ENCODE measurements around the gene ZDHHC19.
"Not testable (repeated sequence)": the region's sequence is repeated elsewhere in the genome, so short reads cannot be mapped to it uniquely, and the experiment has no call there.

Gene ZDHHC19

GRCh38 chr3:196205442-196206205 lies 5.6 kb downstream of the ZDHHC19 start:
- in situ Hi-C loops (cut with MboI; ENCODE audit: low sequenced_read_pairs): not testable (repeated sequence)

GRCh38 chr3:196203846-196204245 lies 7.4 kb downstream of the ZDHHC19 start:
- in situ Hi-C loops (cut with MboI; ENCODE audit: low sequenced_read_pairs): no loop called here

- in situ Hi-C loops (cut with MboI; ENCODE audit: low sequenced_read_pairs): no loop called here
Measured at GRCh38 chr3:196202516-196202970, 8.7 kb downstream of the ZDHHC19 start.

- in situ Hi-C loops (cut with MboI; ENCODE audit: low sequenced_read_pairs): no loop called here
Measured at GRCh38 chr3:196198771-196199753, 12.1 kb downstream of the ZDHHC19 start.

- in situ Hi-C loops (cut with MboI; ENCODE audit: low sequenced_read_pairs): no loop called here
Measured at GRCh38 chr3:196198081-196198675, 13.0 kb downstream of the ZDHHC19 start.

- in situ Hi-C loops (cut with MboI; ENCODE audit: low sequenced_read_pairs): no loop called here
Measured at GRCh38 chr3:196197524-196197923, 13.7 kb downstream of the ZDHHC19 start.

- in situ Hi-C loops (cut with MboI; ENCODE audit: low sequenced_read_pairs): no loop called here
Measured at GRCh38 chr3:196195664-196196265, 15.4 kb downstream of the ZDHHC19 start.

- in situ Hi-C loops (cut with MboI; ENCODE audit: low sequenced_read_pairs): no loop called here
Measured at GRCh38 chr3:196194542-196194915, 16.7 kb downstream of the ZDHHC19 start.

GRCh38 chr3:196193736-196194541 lies 17.3 kb downstream of the ZDHHC19 start:
- in situ Hi-C loops (cut with MboI; ENCODE audit: low sequenced_read_pairs): no loop called here

- in situ Hi-C loops (cut with MboI; ENCODE audit: low sequenced_read_pairs): no loop called here
Measured at GRCh38 chr3:196193133-196193735, 18.0 kb downstream of the ZDHHC19 start.

- in situ Hi-C loops (cut with MboI; ENCODE audit: low sequenced_read_pairs): no loop called here
Measured at GRCh38 chr3:196192524-196193051, 18.6 kb downstream of the ZDHHC19 start.

GRCh38 chr3:196192036-196192523 lies 19.1 kb downstream of the ZDHHC19 start:
- in situ Hi-C loops (cut with MboI; ENCODE audit: low sequenced_read_pairs): no loop called here

GRCh38 chr3:196189566-196190347 lies 21.4 kb downstream of the ZDHHC19 start:
- in situ Hi-C loops (cut with MboI; ENCODE audit: low sequenced_read_pairs): no loop called here

- in situ Hi-C loops (cut with MboI; ENCODE audit: low sequenced_read_pairs): no loop called here
Measured at GRCh38 chr3:196186651-196187573, 24.3 kb downstream of the ZDHHC19 start.

- in situ Hi-C loops (cut with MboI; ENCODE audit: low sequenced_read_pairs): no loop called here
Measured at GRCh38 chr3:196184881-196185280, 26.3 kb downstream of the ZDHHC19 start.

- in situ Hi-C loops (cut with MboI; ENCODE audit: low sequenced_read_pairs): not testable (repeated sequence)
Measured at GRCh38 chr3:196184169-196184432, 27.1 kb downstream of the ZDHHC19 start.

GRCh38 chr3:196181127-196181546 lies 30.1 kb downstream of the ZDHHC19 start:
- in situ Hi-C loops (cut with MboI; ENCODE audit: low sequenced_read_pairs): no loop called here

GRCh38 chr3:196180346-196180745 lies 30.9 kb downstream of the ZDHHC19 start:
- in situ Hi-C loops (cut with MboI; ENCODE audit: low sequenced_read_pairs): no loop called here
